Measurements from ENCODE around the gene ARHGAP22.

Gene ARHGAP22

DNA sequence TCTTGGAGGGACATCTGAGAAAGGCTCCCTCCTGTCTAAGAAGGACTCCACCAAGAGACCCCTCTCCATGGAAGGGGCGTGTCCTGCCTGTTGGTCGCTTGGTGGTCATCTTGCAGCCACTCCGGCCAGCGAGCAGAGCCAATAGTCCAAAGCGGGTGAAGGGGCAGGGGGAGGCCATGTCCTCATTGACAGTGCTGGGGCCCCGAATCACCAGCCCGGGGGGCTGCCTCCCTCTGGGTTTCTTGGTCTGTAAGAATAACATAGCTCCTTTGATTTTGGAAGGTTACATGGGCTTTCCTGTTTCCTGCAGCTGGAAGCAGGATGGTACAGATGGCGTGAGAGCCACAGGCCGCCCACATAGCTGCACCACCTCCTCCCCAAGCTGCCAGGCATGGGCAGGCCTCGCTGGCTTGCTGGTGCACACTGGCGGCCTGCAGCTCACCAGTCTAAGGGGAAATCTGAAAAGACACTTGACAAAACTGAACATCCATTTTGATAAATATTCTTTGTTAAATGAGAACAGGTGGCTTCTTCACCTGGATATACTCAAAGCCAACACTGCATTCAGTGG is 105.8 kb downstream of the ARHGAP22 start:
- no peak for DNase-seq (ENCODE audit: low read depth in 2 of 2, low spot score in 1 of 2)

DNA sequence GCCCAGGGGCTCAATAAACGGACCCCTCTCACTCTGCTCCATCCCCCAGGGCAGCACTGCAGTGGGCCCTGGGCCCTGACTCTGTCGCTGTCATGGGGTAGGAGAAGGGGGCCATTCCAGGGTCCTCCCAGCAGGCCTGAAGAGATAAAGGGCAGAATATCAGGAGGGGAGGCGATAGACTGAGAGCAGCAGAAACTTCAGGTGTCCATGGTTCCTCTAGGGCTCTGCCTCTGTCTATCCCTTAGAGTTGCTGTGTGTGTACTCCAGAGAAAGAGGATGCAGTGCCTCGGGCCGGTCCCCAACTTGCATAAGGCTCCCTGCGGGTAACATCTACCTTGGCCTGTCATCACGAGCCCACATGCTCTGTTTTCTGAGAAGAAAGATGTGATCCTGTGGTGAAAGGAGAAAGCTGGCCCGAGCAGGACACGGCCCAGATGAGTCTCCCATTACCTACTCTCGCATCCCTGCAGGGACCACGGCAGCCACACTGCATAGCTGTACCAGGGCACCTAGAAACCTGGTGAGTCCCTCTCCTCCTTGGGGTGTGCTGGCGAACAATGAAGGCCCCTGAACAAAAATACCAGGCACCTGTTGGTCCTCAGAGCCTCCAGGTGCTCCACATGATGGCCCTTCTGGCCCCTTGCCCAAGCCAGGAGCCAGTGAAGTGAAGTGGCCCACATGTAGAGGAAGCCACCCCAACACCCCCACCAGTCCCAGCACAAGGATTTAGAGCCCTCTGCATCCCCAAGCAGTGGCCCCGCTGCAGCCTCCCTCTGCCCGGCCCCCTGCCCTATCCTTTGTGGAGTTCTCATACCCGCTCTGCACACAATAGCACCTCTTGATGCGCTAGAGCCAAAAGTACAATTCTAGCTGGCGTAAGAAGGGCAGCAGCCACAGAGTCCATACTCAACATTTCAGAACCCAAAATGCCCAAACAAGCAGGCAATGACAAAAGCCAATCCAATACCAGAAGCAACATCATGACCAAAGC is 106.8 kb downstream of the ARHGAP22 start:
- DNase-seq (ENCODE audit: low read depth in 2 of 2, low spot score in 1 of 2), result no peak

DNA sequence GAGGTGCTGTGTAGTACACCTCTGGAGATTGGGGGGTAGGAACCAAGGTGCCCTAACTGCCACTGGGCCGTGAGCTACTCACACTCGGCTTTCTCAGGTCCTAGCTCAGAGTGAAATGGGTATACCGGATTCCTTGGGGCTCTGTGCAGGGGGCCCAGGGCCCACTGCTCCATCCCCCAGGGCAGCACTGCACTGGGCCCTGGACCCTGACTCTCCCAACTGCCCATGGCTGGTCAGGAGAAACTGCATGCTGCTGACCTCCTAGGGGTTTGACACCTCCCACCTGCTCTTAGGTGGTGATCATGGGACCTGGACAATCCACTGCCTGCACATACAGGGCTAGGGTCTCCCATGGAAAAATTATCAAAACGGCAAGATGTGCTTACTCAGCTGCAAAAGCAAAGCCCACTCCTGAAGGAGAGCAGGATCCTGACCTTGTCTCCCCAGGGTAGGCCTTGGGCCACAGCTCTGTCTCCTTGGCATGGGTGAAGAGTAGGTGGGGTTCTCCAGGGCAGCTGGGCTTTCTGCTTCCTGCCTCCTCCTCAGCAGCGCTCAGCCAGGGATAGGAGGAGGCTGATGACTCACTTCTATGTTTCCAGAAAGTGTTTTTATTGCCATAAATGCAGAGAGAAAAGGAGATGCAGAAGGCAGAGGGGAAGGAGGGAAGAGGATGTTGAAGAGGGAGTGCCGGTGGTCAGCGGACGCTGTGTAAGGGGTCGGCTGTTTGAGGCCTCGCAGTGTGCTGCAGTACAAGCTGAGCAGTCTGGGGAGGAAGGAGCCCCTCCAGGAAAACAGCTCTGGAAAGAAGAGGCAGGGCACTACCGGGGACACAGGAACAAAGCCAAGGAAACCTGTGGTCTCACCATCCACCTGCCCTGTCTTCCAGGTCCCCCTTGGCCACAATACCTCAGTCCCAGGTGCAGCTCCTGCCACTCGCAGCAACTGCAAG is 107.8 kb downstream of the ARHGAP22 start:
- DNase-seq (ENCODE audit: low read depth in 2 of 2, low spot score in 1 of 2), result no peak

DNA sequence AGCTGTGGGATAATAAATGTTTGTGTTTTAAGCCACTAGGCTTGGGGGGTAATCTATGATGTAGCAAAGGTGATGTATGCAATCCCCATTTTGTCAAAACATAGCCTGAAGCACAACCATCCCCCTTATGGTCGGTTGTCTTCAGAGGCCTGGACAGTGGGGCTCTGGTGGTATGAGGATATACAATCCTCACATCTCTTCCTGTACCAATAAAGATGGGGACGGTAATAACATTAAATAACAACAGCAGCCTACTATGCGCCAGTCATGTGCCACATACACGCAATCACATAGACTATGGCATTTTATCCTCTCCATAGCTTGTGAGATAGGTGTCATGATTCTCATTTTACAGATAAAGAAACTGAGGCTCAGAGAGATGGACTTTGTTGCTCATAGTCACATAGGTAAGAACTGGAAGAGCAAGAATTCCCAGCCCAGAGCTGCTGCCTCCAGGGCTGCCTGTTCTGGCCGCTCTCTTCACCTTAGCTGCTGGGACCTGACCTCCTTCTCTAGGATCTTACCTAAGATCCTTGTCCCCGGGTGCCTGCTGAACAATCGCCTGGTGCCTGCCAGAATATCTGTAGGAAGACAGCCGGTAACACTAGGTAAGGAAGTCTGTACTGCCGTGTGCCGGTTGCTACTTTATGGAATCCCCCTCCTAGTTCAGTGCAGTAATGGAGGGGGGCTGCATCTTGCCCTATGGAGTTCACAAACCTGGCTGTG is 108.6 kb downstream of the ARHGAP22 start:
- DNase-seq (ENCODE audit: low read depth in 2 of 2, low spot score in 1 of 2), result no peak

DNA sequence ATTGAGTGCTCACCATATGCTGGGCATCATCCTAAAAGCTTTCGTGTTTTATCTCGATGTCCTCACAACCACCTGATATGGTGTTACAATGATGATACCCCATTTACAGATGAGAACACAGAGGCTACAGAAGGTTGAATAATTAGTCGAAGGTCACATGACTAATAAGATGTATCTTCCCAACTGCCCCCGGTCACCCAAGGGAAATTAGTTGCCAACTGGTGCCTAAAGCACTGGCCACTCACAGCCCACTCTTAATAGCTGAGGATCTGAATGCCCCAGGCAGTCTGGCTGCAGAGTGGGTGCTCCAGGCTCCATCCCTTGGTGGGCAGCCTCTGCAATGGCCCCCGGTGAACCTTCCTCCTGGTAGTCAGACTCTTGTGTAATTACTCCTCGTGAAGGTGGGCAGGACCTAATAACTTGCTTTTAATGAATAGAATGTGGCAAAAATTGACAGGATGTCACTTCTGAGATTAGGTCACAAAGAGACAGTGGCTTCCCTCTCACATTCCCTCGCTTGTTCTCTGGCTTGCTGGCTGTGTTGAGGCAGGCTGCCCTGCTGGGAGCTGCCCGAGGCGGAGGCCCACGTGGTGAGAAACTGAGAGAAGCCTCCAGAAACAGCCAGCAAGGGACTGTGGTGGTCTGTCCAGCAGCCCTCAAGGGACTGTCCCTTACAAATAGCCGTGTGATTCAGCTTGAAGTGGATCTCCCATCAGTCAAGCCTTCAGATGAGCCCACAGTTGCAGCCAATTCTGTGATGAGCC is 109.4 kb downstream of the ARHGAP22 start:
- no peak for DNase-seq (ENCODE audit: low read depth in 2 of 2, low spot score in 1 of 2)

DNA sequence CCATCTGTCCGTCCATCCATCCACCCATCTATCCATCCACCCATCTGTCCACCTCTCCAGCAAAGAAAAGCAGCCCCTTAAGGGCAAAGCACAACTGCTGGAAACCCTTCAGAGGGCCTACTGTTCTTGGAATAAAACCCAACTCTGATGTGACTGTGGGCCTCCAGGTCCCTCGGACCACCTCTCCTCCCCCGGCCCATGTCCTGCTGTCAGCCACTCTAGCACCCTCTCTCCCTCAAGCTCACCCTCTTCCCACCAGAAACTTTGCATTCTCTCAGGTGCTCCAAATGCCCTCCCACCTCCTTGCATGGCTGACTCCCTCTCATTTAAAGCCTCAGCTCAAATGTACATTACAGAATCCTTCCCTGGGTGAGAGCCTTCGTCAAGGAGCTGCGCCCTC is 110.3 kb downstream of the ARHGAP22 start:
- no peak for DNase-seq (ENCODE audit: low read depth in 2 of 2, low spot score in 1 of 2)

DNA sequence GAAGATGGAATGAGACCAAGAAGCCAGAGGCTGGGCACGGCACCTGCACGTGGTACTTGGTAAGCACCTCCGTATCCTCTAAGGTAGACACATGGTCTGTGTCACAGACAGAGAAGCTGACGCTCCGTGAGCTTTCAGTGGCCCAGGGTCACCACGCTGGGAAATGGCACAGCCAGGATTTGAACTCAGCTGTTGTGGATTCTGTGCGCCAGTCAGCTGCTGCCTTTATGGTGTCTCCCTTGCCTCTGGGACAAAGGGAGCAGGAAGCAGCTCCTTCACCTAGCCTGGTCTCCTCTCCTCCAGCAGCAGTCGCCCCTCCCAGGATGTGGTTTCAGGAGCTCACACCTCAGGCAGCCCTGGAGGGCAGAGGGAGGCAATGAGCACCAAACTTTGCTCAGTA is 110.8 kb downstream of the ARHGAP22 start:
- DNase-seq (ENCODE audit: low read depth in 2 of 2, low spot score in 1 of 2), result no peak

DNA sequence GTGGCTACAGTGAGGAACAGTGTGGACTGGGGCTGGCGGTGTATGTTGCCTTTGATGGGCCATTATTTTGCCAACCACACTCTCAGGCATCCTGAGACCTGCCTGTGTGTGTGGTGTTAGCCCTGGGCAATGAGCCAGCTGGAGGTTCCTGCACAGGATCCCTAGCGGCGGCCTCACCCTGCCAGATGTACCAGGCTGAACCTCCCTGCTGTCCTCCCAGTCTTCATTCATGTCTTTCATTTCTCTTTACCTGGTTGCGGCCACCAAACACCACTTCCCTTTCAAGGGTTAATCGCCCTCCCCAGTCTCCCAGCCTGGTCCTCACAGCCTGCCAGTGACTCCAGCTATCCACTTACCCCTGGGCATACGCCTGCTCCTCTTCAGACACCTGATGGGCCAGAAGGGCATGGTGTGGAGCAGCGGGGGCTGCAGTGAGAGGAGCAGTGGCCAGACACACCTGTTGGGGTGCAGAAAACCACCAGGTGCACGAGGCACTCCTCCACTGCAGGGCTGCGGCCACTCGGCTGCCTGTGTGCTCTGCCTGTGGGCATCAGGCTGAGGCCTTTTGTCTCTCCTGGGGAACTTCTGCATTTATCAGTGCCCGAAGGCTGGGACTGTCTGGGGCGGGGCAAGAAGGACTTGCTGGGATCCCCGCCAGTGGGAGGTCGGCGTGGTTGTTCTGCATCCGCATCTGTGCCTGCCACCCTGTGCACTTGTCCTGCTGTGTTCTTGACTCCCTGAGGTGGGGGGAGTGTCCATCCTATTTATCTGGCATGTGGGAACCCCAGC is 111.6 kb downstream of the ARHGAP22 start:
- no peak for DNase-seq (ENCODE audit: low read depth in 2 of 2, low spot score in 1 of 2)

DNA sequence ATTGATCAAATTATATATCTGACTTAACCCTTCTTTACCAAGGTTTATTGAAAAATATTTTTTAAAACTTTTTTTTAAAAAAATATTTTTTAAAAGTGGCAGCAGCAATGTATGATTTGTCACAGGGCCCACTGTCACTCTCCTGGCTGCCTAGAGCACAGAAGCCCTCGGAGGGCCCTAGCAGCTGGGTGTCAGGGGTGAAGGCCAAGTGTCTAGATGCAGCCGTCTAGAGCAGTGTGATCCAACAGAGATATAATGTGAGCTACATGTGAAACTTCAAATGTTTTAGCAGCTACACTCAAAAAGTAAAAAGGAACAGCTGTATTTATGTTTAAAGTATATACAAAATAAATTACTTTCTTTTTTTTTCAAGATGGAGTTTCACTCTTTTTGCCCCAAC is 112.7 kb downstream of the ARHGAP22 start:
- DNase-seq (ENCODE audit: low read depth in 2 of 2, low spot score in 1 of 2), result no peak

DNA sequence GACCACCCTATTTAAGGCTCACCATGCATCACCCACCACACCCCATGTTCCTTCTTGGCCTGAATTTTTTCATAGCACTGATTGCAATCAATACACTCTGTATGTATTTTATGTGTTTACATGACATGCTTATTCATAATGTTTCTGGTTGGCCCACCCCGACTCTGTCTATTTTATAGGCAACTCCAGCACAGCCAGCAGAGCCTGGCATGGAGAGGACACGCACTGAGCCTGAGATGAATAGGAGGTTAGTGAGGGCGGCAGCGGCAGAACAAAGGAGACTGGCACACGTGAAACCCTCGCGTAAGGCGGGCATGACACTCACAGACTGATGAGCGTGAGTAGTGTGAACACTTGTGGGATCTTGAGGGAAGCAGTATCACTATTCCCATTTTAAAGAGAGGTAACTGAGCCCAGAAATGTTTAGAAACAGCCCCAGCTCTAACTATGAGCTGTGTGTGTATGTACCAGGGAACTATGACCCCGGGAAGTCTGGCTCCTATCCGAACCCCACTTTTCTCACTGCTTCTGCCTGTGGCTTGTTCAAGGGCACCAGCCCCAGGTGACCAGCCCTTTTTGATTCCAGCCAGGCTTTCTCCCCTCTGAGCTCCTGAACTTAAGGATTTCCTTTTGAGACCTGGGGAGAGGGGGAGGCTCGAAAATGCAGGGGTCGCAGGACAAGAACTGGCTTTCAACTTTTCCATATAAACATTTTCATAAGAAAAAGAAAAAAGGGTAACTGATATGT is 113.3 kb downstream of the ARHGAP22 start:
- DNase-seq (ENCODE audit: low read depth in 2 of 2, low spot score in 1 of 2), result no peak

DNA sequence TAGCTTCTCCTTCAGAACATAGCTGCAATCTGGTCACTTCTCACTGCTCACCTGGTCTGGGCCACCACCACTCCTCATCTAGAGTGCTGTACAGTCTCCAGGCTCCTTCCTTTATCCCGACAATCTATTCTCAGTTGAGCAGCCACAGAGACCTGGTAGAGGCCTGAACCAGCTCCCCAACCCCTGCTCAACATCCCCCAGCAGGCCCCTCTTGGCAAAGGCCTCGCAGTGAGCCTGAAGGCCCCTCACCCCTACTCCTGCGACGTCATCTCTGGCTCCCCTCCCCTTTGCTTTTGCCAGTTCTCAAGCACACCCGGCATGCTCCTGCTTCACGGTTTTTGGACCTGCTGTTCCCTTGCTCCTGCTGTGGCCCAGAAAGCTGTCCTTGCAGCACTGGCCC is 113.9 kb downstream of the ARHGAP22 start:
- DNase-seq (ENCODE audit: low read depth in 2 of 2, low spot score in 1 of 2), result no peak

DNA sequence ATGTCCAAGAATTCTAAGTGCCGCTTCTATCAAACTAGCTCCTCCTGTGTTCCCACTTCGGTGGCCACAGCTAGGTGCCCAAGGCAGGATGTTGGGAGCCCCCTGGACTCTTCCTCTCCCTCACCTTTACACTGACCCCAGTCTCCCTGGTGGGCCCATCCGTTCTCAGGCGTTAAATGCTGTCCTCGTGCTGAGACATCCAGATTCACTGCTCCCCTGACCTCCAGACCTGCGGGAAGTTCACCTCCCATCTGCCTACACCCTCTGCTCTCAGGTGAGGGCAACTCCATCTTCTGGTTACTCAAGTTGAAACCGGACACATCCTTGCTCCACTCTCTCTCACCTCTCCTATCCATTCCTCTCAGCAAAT is 114.3 kb downstream of the ARHGAP22 start:
- DNase-seq (ENCODE audit: low read depth in 2 of 2, low spot score in 1 of 2), result no peak

DNA sequence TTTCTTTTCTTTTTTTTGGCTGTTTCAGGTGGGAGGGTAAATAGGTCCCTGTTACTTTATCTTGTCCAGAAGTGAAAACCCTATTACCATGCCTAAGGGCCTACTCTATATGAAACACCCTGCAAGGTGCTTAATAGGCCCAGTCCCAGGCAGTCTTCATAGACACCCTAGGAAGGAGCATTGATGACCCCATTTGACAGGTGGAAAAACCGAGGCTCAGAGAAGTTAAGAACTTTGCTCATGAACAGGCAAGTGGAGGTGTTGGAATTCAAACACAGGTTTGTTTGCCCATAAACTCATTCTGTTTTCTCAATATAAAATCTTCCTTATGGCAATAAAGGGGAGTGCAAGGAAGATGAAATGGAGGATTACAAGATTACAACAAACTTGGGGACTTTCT is 115.8 kb downstream of the ARHGAP22 start:
- DNase-seq (ENCODE audit: low read depth in 2 of 2, low spot score in 1 of 2), result no peak

DNA sequence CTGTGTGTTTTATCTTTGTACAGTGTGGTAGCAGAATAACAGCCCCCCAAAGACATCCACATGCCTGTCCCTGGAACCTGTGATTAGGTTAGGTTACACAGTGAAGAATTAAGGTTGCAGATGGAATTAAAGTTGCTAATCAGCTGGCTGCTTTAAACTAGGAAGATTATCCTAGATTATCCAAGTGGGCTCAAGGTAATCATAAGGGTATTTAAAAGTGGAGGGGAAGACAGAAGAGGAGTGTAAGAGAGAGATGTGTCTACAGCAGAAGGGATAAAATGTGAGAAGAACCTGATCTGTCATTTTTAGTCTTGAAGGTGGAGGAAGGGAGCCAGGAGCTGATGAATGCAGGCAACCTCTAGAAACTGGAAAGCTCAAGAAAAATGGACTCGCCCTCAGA is 117.6 kb downstream of the ARHGAP22 start:
- no peak for DNase-seq (ENCODE audit: low read depth in 2 of 2, low spot score in 1 of 2)

DNA sequence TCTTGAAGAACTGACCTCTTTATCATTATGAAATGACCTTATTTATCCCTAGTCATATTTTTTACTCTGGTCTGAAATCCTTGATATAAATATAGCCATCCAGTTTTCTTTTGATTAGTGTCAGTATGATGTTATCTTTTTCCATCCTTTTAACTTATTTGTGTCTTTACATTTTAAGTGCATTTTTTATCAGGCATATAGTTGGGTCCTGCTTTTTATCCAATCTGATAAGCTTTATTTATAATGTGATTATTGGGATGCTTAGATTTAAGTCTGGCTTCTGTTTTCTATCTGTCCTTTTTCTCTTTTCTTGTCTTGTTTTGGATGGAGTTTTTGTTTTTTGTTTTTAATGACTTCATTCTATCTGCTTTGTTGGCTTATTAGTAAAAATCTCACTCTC is 119.2 kb downstream of the ARHGAP22 start:
- DNase-seq (ENCODE audit: low read depth in 2 of 2, low spot score in 1 of 2), result no peak

DNA sequence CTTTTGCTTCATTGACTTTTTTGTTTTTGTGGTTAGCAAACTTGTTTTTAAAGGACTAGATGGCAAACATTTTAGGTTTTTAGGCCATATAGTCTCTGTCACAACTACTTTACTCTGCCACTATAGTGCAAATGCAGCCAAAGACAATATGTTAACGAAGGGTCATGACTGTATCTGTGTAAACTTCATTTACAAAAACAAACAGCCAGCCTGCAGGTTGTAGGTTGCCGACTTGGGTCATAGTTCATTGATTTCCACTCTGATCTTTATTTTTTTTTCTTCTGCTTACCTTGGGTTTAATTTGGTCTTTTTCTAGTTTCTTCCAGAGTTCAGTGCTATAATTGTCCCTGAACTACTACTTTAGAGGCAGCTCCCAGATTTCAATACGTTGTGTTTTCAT is 120.0 kb downstream of the ARHGAP22 start:
- DNase-seq (ENCODE audit: low read depth in 2 of 2, low spot score in 1 of 2), result no peak

DNA sequence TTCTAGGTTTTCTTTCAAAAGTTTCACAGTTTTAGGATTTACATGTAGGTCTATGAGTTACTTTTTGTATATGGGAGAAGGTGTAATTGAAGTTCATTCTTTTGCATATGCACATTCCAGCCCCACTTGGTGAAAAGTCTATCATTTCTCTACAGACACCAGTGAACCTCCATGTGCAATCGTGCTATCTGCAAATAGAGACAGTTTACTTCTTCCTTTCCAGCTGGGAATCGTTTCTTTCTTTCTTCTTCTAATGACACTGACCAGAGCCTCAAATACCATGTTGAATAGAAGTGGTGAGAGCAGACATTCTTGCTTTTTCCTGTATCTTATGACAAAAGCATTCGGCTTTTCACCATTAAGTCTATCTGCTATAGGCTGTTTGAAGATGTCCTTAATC is 122.7 kb downstream of the ARHGAP22 start:
- no peak for DNase-seq (ENCODE audit: low read depth in 2 of 2, low spot score in 1 of 2)

DNA sequence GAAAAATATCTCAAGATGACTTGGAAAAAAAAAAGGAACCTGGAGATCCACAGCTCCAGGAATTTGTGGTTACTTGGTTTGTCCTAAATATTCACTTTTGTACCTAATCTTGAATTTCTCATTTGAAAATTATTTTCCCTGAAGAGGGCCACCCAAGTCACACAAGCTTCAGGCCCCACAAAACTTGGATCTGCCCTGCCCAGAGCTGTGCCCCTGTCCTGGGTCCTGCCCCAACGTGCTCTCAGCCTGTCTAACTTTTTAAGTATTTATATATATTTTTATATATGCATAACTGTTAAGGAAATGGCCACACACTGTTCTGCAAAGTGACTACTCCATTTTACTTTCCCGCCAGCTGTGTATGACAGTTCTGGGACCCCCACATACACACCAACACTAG is 123.5 kb downstream of the ARHGAP22 start:
- no peak for DNase-seq (ENCODE audit: low read depth in 2 of 2, low spot score in 1 of 2)
